SU-DHL-6 (cell line): ENCODE measurements around the gene TP53TG5.

Experiments
- H2AFZ ChIP-seq: fragments of 200-600 bp; sonication (generic); 2 replicates; pipeline ENCODE4 v1.6.1; 2014; ENCODE audit warnings: low read depth, mild to moderate bottlenecking, moderate library complexity, mixed read lengths, antibody characterized with exemption, low read length; ENCODE audit not compliant: severe bottlenecking
- H3F3A ChIP-seq: fragments of 200-600 bp; shearing (Covaris generic); 2 replicates; pipeline ENCODE4 v1.6.0; 2016; ENCODE audit warnings: antibody characterized with exemption, mild to moderate bottlenecking; ENCODE audit not compliant: insufficient read depth
- H3K27ac ChIP-seq: fragments of 200-600 bp; sonication (generic); 2 replicates; pipeline ENCODE4 v1.5.1; 2016; ENCODE audit warnings: low read depth, mild to moderate bottlenecking, low read length, moderate library complexity, mixed read lengths
- H3K27me3 ChIP-seq: fragments of 200-600 bp; sonication (generic), shearing (Covaris generic); 2 replicates; pipeline ENCODE4 v1.6.0; 2014; ENCODE audit warnings: mild to moderate bottlenecking, low read length
- H3K36me3 ChIP-seq: fragments of 200-600 bp; sonication (generic); 2 replicates; pipeline ENCODE4 v1.6.1; 2014; ENCODE audit warnings: mild to moderate bottlenecking, low read length, mixed read lengths
- H3K4me2 ChIP-seq: fragments of 300-600, 200-600 bp; shearing (Covaris generic), sonication (generic); 2 replicates; pipeline ENCODE4 v1.6.0; 2014; ENCODE audit warnings: low read length, low read depth, mild to moderate bottlenecking; ENCODE audit not compliant: poor library complexity, severe bottlenecking
- H3K4me3 ChIP-seq: fragments of 200-600 bp; sonication (generic); 2 replicates; pipeline ENCODE4 v1.5.1; 2014; ENCODE audit warnings: antibody characterized with exemption, low read length, mild to moderate bottlenecking, mixed read lengths; ENCODE audit not compliant: insufficient read depth, poor library complexity, severe bottlenecking
- H3K79me2 ChIP-seq: fragments of 200-600 bp; sonication (generic); 2 replicates; pipeline ENCODE4 v1.6.1; 2014; ENCODE audit warnings: mild to moderate bottlenecking, low read length, moderate library complexity; ENCODE audit not compliant: insufficient read depth
- H3K9ac ChIP-seq: fragments of 200-600 bp; sonication (generic); 2 replicates; pipeline ENCODE4 v1.7.0; 2014; ENCODE audit warnings: mild to moderate bottlenecking, low read length
- H3K9me2 ChIP-seq: fragments of 200-600 bp; sonication (generic); replicated peaks from 2 replicates; pipeline ENCODE4 v1.6.1; 2014; ENCODE audit warnings: low read length; ENCODE audit not compliant: insufficient read depth
- H3K9me3 ChIP-seq: fragments of 200-600 bp; sonication (generic); 2 replicates; pipeline ENCODE4 v1.6.1; 2014; ENCODE audit warnings: low read length, mixed read lengths; ENCODE audit not compliant: insufficient read depth
- H4K20me1 ChIP-seq: fragments of 200-600 bp; sonication (generic); 2 replicates; pipeline ENCODE4 v1.6.1; 2014; ENCODE audit warnings: low read depth, mild to moderate bottlenecking, antibody characterized with exemption, low read length, moderate library complexity, mixed read lengths
- CTCF ChIP-seq: fragments of 200-600 bp; sonication (generic); IDR thresholded peaks from one replicate; pipeline ENCODE4 v1.5.1; 2017; ENCODE audit warnings: antibody characterized with exemption, mild to moderate bottlenecking, low read length, moderate library complexity; ENCODE audit not compliant: insufficient read depth, poor library complexity, severe bottlenecking
- EZH2phosphoT487 ChIP-seq: fragments of 200-600 bp; sonication (generic), shearing (Covaris generic); conservative IDR thresholded peaks from 2 replicates; pipeline ENCODE4 v1.6.1; 2018; ENCODE audit warnings: mild to moderate bottlenecking, antibody characterized with exemption, low read length, moderate library complexity, mixed read lengths

TP53TG5 gene

DNA sequence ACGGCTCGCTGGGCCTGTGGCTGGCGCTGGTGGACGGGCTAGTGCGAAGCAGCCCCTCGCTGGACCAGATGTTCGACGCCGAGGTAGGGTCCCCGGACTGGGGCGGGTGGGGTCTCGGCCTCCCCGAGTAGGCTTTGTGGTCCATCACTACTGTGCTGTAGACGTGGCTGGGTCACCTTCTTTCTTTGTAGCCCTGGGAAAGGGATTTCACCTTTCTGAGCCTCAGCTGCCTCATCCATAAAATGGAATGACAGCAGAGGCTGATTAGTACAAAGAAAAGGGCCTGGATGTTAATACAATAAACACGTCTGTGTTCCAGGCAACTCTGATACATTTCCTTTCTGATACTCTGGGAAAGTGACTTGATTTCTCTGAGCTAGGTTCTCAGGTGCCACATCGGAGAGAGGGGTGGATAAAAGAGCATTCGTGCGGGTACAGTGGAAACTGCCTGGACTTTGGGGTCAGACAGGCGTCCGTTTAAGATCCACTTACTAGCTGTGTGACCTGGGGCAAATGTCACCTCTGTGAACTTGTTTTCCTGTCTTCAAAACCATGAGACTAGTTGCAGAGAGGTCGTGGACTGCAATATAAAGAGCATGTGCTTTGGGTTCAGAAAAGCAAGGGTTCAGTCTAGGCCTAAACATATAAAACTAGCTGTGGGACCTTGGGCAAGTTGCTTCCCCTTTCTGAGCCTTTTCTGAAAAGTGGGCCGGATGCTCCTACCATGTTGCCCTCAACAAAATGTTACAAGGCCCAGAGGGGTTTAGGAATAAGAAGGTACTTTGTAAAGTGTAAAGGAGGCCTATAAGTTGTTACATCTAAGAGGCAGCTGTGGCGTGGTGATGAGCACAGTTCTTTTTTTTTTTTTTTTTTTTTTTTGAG, 14.3 kb downstream of the TP53TG5 start:
- no peaks in the 10 kb centered on the region for H4K20me1 ChIP-seq
- H3K4me2 ChIP-seq, result peak overlapping the region; percentile 71
- peaks cover 8% of the 10 kb centered on the region for H3F3A ChIP-seq
- TF ChIP-seq CTCF, result no peak
- TF ChIP-seq EZH2phosphoT487, result no peak
- H3K27ac ChIP-seq, result peak overlapping the region; percentile 73
- H3K9me3 ChIP-seq, result no peaks in the 10 kb centered on the region
- H3K79me2 ChIP-seq, result no peaks in the 10 kb centered on the region; the same call in 1 of the 2 replicates
- H3K9me2 ChIP-seq, result no peaks in the 10 kb centered on the region
- H3K4me3 ChIP-seq, result peak overlapping the region; percentile 85
- H2AFZ ChIP-seq, result no peak overlapping the region
- peak overlapping the region; percentile 78 for H3K9ac ChIP-seq
- H3K36me3 ChIP-seq, result peaks cover 15% of the 10 kb centered on the region; the same call in 1 of the 2 replicates
- no peaks in the 10 kb centered on the region for H3K27me3 ChIP-seq

GRCh38 chr20:45362804-45363610, 15.1 kb downstream of the TP53TG5 start, which contains the start of gene SYS1:
TSS of gene SYS1 (plus strand) at chr20:45363156. CDS start at chr20:45363532, 376 bp downstream.
- Histone ChIP-seq H4K20me1 (no peaks in the 10 kb centered on the region), H3K9me3 (no peaks in the 10 kb centered on the region), H3K79me2 (no peaks in the 10 kb centered on the region; the same call in 1 of the 2 replicates), H3K4me2 (peak within 1 kb of the TSS; percentile 71), H3K27ac (peak within 1 kb of the TSS; percentile 73), H3K27me3 (no peaks in the 10 kb centered on the region), H3K36me3 (peaks cover 15% of the 10 kb centered on the region; the same call in 1 of the 2 replicates), H3K4me3 (peak within 1 kb of the TSS; percentile 85), H2AFZ (peak within 1 kb of the TSS; percentile 79), H3K9me2 (no peaks in the 10 kb centered on the region), H3F3A (peaks cover 8% of the 10 kb centered on the region), H3K9ac (peak within 1 kb of the TSS; percentile 78)
- TF ChIP-seq EZH2phosphoT487, result no peak
- peak; percentile 54 for TF ChIP-seq CTCF

DNA sequence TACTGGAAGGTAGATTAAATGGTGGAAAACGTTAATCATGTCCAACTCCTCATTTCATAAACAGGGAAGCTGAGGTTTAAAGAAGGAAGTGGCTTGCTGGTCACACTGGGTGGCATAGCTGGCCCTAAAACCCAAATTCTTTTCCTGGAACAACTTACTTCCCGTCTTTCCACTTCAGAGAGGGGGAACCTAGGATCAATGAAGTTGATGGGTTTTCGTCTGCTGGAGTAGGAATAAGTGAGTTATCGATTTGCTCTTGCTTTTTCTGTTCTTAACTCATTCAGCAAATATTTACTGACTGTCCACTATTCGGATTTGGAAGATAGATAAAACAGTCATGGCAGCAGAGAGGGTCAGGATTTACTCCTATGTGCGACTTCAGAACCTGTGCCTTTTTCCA, 16.3 kb downstream of the TP53TG5 start:
- no peaks in the 10 kb centered on the region; the same call in 1 of the 2 replicates for H3F3A ChIP-seq
- H3K4me2 ChIP-seq, result peak overlapping the region; percentile 18
- H3K9me3 ChIP-seq, result no peaks in the 10 kb centered on the region
- H2AFZ ChIP-seq, result no peak overlapping the region
- H3K79me2 ChIP-seq, result no peaks in the 10 kb centered on the region; the same call in 1 of the 2 replicates
- H3K9ac ChIP-seq, result no peak overlapping the region
- no peaks in the 10 kb centered on the region for H3K27me3 ChIP-seq
- H3K4me3 ChIP-seq, result no peak overlapping the region
- no peaks in the 10 kb centered on the region for H4K20me1 ChIP-seq
- H3K9me2 ChIP-seq, result no peaks in the 10 kb centered on the region
- H3K36me3 ChIP-seq, result peaks cover 8% of the 10 kb centered on the region; the same call in 1 of the 2 replicates
- TF ChIP-seq EZH2phosphoT487 (no peak), CTCF (no peak)
- H3K27ac ChIP-seq, result no peak overlapping the region
